OCI-LY1 (cell line): ENCODE measurements around the gene TXNRD2.

ENCODE experiments used
- CTCF ChIP-seq: fragments of 200-600 bp; sonication (generic), shearing (Covaris generic); IDR thresholded peaks from 2 replicates; pipeline ENCODE4 v1.5.1; 2017; ENCODE audit warnings: mild to moderate bottlenecking, antibody characterized with exemption, low read length, moderate library complexity, mixed read lengths
- EZH2 ChIP-seq: fragments of 200-600 bp; sonication (generic), shearing (Covaris generic); IDR thresholded peaks from 2 replicates; pipeline ENCODE4 v1.8.0; 2017; ENCODE audit warnings: borderline replicate concordance, mixed run types, mild to moderate bottlenecking, antibody characterized with exemption, low read length, moderate library complexity, mixed read lengths

GRCh38 chr22:19991395-19991644, 49.7 kb upstream of the TXNRD2 start:
- TF ChIP-seq CTCF, result no peak
- TF ChIP-seq EZH2, result no peak
